Hepatocyte (in vitro differentiated cells): Measurements from ENCODE around the gene AMBP.
A peak's percentile ranks its signal among the peaks of the same experiment; 100 is the strongest.

Experiments used
- CTCF ChIP-seq: fragments of 200-600 bp; sonication (generic); IDR thresholded peaks from 2 replicates; pipeline ENCODE4 v1.5.1; 2016; ENCODE audit warnings: antibody characterized with exemption, mild to moderate bottlenecking; ENCODE audit not compliant: poor library complexity
- EZH2 ChIP-seq: fragments of 200-600 bp; sonication (generic); IDR thresholded peaks from 2 replicates; pipeline ENCODE4 v1.6.1; 2016; ENCODE audit warnings: antibody characterized with exemption, mild to moderate bottlenecking, borderline replicate concordance
- EZH2phosphoT487 ChIP-seq: fragments of 200-600 bp; sonication (generic); IDR thresholded peaks from one replicate; pipeline ENCODE4 v1.6.1; 2018; ENCODE audit warnings: antibody characterized with exemption, mild to moderate bottlenecking, low read depth, moderate library complexity; ENCODE audit not compliant: unreplicated experiment, severe bottlenecking

DNA sequence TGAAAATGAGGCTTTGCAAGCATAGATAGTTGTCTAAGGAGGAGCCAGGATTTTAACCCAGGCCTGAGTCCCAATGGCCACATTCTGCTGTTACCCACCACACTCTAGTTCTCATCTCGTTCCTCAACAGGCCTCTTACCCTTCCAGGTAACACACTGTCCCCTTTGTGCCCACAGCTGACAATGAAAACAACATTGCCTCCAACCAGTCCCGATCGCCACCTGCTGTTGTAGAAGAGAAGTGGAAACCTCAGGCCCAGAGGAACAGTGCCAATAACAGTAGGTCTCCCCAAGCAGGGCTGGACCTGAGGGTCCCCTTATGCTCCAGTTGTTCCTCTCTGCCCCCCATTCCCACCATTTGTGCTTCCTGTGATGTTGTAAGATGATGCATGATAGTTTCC lies 30.4 kb downstream of the AMBP start:
- TF ChIP-seq CTCF (peak; percentile 29), EZH2 (no peak), EZH2phosphoT487 (no peak)
